NCI-H82 treated with DMSO at 0.1 percent for 48 hours (cell line): ENCODE results near the gene RPS4Y1.

Experiments used
- DNase-seq: peaks from one replicate; lab custom pipeline; 2025; ENCODE audit not compliant: unreplicated experiment; lab: John Stamatoyannopoulos, UW

The RPS4Y1 gene

DNA sequence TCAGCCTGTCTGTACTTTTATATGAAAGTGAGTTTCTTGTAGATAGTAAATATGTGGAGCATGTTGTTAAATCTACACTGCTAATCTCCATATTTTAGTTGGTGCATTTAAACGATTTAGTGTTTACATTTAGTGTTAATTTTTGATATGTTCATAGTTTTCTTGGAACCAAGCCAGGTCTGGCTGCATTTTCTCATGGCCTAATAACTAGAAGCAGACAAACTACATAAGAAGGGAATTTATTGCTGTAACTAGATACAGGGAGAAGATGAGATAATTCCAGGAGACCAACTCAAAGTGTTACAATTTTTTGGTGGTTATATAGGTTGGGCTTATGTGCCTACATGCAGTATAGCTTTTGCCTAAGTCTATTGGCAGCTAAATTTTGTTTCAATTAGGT, 32.8 kb downstream of the RPS4Y1 start:
- no peak for DNase-seq

DNA sequence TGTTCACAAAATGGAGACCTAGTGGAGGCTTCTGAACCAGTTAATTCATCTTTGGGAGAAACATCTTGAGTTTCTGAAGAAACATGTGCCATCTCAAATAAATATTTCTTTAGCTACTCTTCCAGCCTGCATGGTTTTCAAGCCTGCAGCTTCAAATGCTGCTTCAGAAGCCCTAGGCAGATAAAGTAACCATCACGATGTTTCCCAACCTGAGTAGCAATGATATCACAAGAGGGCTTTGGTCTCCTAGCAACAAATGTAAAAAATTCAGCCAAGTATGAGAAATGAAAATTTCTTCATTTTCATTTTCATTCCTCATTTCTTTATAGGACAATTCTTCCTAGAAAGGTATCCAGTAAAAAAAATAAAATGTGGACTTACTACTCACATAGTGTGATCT, 42.2 kb downstream of the RPS4Y1 start:
- DNase-seq: no peak

DNA sequence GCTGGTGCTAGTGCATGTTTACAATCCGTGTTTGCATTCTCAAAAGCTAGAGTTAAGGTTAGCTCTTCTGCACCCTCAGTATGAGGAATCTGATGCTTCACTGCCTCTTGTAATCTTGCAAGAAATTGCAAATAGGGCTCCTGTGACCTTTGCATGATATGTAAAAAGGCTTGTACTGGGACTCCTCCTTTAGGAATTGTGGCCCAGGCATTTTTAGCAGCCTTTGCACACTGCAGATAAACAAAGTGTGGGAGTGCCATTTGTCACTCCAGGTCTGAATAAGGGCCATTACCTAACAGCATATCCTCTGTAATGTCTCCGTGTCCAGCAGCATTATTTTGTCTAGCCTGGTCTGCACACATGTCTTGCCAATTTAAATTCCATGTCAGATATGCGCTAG, 44.5 kb downstream of the RPS4Y1 start:
- no peak for DNase-seq

DNA sequence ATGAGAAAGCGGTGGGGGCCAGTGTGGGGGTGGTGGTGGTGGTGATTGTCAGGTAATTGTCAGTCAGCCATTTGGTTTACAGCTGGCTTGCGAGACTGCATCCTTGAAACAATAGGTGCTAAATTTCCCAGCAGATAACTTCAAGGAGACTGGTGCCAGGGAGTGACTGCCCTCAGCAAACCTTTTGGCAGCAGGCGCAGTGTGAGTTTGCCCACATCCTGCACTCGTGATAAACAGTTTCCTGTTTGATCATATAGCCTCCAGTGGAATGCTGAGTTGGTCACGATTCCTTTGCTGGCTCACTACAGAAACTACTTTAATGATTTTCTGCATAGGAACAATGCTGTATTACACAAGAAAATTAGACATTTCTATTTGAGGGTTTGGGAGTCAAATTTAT, 46.0 kb downstream of the RPS4Y1 start:
- no peak for DNase-seq

DNA sequence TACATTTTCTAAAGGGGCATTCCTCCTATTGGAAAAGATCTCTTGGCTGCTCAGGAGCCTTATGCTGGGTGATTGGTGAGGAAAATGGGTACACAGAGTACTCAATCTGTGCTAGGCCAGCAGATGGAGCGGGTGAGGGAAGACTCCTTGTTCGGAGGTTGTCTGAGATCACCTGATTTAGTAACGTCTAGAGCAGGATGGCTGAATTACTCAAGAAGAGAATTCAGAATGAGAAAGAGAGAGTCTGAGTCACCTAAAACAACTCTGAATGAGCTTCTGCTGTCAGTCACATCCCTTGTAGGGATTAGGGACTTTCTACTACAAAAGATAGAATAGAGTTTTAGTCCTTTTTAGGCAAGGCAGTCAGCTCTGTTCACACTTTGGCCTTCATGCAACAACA, 46.6 kb downstream of the RPS4Y1 start:
- DNase-seq: no peak

- no peak for DNase-seq
Measured at GRCh38 chrY:2893471-2893870, 52.1 kb downstream of the RPS4Y1 start.

DNA sequence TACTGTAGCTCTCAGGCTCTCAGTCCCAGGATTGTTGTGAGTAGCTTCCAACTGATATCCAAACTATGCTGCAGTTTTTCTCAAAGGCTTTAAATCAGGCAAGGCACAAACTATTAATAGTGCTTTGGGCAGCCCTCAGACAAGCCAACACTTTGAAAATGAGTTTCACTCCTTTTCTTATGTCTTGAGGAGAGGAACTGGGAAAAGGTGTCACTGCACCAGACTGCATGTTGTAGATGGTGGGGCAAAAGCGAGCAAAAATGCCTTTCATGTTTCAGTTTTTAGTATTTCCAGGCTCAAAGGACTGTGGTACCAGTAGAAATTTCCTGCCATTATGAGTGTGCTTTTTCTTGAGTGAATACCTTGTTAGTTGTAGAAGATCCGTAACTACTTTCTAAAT, 54.6 kb downstream of the RPS4Y1 start:
- DNase-seq: no peak

DNA sequence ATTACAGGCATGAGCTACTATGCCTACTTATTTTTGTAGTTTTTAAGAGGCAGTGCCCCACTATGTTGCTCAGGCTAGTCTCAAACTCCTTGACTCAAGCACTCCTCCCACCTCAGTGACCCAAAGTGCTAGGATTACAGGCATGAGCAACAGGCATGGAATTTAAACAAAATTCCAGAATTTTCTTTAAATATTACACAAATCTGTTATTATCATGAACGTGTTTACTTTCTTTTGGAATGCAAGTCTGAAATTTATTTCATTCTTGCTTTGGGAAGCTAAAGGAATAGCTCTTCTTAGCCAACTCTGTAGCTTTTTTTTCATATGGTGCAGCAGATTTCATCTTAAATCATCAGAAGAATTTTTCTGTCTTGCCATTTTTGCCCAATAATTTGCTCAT, 66.0 kb downstream of the RPS4Y1 start:
- DNase-seq: no peak

DNA sequence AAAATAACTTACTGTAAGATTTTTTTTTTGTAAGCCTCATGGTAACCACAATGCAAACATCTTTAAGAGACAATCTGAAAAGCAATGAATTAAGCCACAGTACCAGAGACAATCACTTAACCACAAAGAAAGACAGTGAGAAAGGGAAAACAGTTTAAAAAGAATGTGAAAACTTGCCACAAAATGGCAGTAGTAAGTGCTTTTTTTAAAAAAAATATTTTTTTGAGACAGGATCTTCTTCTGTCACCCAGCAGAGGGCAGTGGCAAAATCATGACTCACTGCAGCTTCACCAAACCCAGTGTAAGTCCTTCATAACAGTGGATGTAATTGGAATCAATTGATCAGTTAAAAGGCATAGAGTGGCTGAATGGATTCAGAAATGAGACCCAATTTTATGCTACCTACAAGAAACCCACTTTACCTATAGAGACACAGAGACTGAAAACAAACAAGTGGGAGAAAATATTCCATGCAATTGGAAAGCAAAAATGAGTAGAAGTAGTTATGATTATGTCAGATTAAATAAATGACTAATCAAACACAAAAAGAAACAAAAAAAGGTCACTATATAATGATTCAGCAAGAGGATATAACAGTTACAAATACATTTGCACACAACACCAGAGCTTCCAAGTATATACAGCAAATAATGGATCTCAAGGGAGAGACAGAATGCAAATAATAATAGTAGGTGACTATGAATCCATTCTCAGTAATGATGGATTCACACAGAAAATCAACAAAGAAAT, 71.8 kb downstream of the RPS4Y1 start:
- no peak for DNase-seq
